PC-3 (cell line): ENCODE measurements around the gene KRR1. TPM values are rescaled to one million over a fixed set of nuclear protein-coding genes. Genes with fewer than 3 reads are reported as not detected.
"Not testable (repeated sequence)": the region's sequence is repeated elsewhere in the genome, so short reads cannot be mapped to it uniquely, and the experiment has no call there.

ENCODE experiments used
- ATAC-seq: fragments of 200-7000 bp; cut with Tn5 transposase; 2 replicates; pipeline ENCODE4 v1.9.1; 2020; ENCODE audit warnings: mild to moderate bottlenecking, moderate library complexity
- BruUV-seq: library from RNA; stranded (reverse); fragments of 400-500 nt; replicated peaks from 2 replicates; lab custom pipeline; 2021; lab: Mats Ljungman, UMichigan
- CTCF ChIA-PET: fragments of 300-600 bp; sonication (Branson Sonifier 250); formaldehyde crosslinking; loops from one replicate; lab custom pipeline; 2022; ENCODE audit warnings: antibody characterized with exemption; lab: Charles Lee
- POLR2A ChIA-PET: fragments of 300-600 bp; sonication (Branson Sonifier 250); formaldehyde crosslinking; loops from one replicate; lab custom pipeline; 2022; ENCODE audit warnings: antibody characterized with exemption; ENCODE audit not compliant: unreplicated experiment; lab: Charles Lee
- DNase-seq: peaks from one replicate; pipeline ENCODE4 v3.0.0-alpha.2; 2015
- H2AFZ ChIP-seq: fragments of 300-600 bp; sonication (generic); 2 replicates; pipeline ENCODE4 v1.6.0; 2016; ENCODE audit warnings: antibody characterized with exemption, low read length
- H3F3A ChIP-seq: fragments of 300-600 bp; sonication (generic); one replicate; pipeline ENCODE4 v1.6.0; 2017; ENCODE audit warnings: antibody characterized with exemption, low read length, control low read depth, mild to moderate bottlenecking; ENCODE audit not compliant: unreplicated experiment
- H3K27ac ChIP-seq: fragments of 300-600 bp; sonication (generic); 2 replicates; pipeline ENCODE4 v1.5.1; 2016; ENCODE audit warnings: mild to moderate bottlenecking, low read length
- H3K27me3 ChIP-seq: fragments of 300-600 bp; sonication (generic); 2 replicates; pipeline ENCODE4 v1.6.1; 2016; ENCODE audit warnings: low read length, mixed read lengths
- H3K36me3 ChIP-seq: fragments of 300-600 bp; sonication (generic); 2 replicates; pipeline ENCODE4 v1.6.1; 2016; ENCODE audit warnings: low read depth, mixed run types, low read length, mixed read lengths
- H3K4me1 ChIP-seq: fragments of 300-600 bp; sonication (generic); 2 replicates; pipeline ENCODE4 v1.5.1; 2016; ENCODE audit warnings: low read length; ENCODE audit not compliant: insufficient read depth
- H3K4me2 ChIP-seq: fragments of 300-600 bp; sonication (generic); 2 replicates; pipeline ENCODE4 v1.6.0; 2016; ENCODE audit warnings: low read length
- H3K4me3 ChIP-seq: fragments of 300-600 bp; sonication (generic); 2 replicates; pipeline ENCODE4 v1.5.1; 2016; ENCODE audit warnings: mild to moderate bottlenecking, low read length, mixed read lengths
- H3K79me2 ChIP-seq: fragments of 300-600 bp; sonication (generic); 2 replicates; pipeline ENCODE4 v1.6.1; 2017; ENCODE audit warnings: low read length, mixed read lengths
- H3K9ac ChIP-seq: fragments of 300-600 bp; sonication (generic); 2 replicates; pipeline ENCODE4 v1.6.0; 2016; ENCODE audit warnings: mild to moderate bottlenecking, low read length
- H3K9me2 ChIP-seq: fragments of 300-600 bp; sonication (generic); replicated peaks from 2 replicates; pipeline ENCODE4 v1.6.1; 2016; ENCODE audit warnings: mixed run types, low read length, mixed read lengths
- H3K9me3 ChIP-seq: fragments of 300-600 bp; sonication (generic); 2 replicates; pipeline ENCODE4 v1.6.1; 2016; ENCODE audit warnings: low read length, mixed read lengths
- H4K20me1 ChIP-seq: fragments of 300-600 bp; sonication (generic); 2 replicates; pipeline ENCODE4 v1.6.1; 2016; ENCODE audit warnings: low read length, mixed read lengths
- CTCF ChIP-seq: fragments of 300-600 bp; sonication (generic); conservative IDR thresholded peaks from 2 replicates; pipeline ENCODE4 v1.5.1; 2017; ENCODE audit warnings: antibody characterized with exemption, low read depth, mild to moderate bottlenecking, low read length
- EZH2 ChIP-seq: fragments of 300-600 bp; sonication (generic); IDR thresholded peaks from one replicate; pipeline ENCODE4 v1.6.1; 2017; ENCODE audit warnings: antibody characterized with exemption, mild to moderate bottlenecking, low read length; ENCODE audit not compliant: unreplicated experiment
- EZH2phosphoT487 ChIP-seq: fragments of 300-600 bp; sonication (generic); IDR thresholded peaks from 2 replicates; pipeline ENCODE4 v1.6.1; 2018; ENCODE audit warnings: mild to moderate bottlenecking, antibody characterized with exemption, low read length, borderline replicate concordance
- intact Hi-C: fragments of 100-400 bp; cut with micrococcal nuclease; formaldehyde crosslinking; loops from 2 replicates; pipeline ENCODE4 v1.9.0; 2023
- total RNA-seq: library from RNA; depleted of rRNA; stranded (reverse); fragments of >200 nt; gene quantifications from 2 replicates; pipeline ENCODE4 v1.2.3, GENCODE V29; 2014

The KRR1 gene
- total RNA-seq, 1 experiment from 2014 or later: 68.4 TPM

DNA sequence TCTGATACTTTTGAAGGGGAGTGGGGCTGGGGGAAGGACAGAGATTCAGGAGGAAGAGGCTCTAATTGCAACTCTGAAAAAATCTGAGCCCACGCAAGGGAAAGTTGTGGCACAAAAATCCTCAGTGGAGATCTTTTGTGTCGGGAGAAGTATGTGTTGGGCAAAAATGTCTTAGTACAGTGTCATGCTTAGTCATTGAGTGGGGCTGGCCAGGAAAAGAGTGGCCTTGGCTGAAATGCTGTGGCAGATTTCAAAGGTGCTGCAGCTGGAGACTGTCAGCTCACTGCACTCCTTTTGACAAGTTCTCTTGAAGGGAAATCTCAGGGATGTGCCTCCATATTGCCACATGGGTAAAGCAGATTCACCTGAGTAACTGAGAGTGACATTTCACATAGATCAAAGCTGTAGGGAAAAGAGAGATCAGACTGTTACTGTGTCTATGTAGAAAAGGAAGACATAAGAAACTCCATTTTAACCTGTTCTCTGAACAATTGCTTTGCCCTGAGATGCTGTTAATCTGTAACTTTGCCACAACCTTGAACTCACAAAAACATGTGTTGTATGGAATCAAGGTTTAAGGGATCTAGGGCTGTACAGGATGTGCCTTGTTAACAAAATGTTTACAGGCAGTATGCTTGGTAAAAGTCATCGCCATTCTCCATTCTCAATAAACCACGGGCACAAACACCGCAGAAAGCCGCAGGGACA, 66.8 kb downstream of the KRR1 start:
- intact Hi-C loops: loop anchor here (5.0 kb wide), 1 partner anchor 53 kb away; no protein-coding TSS in a partner anchor
- peaks cover 48% of the 10 kb centered on the region for H3K4me1 ChIP-seq
- H3F3A ChIP-seq: no peaks in the 10 kb centered on the region
- peak overlapping the region; percentile 51 for H3K27ac ChIP-seq
- H3K27me3 ChIP-seq: no peaks in the 10 kb centered on the region
- peak overlapping the region; percentile 75 for H2AFZ ChIP-seq
- ATAC-seq (peak; percentile 76), DNase-seq (peak; percentile 75)
- no peaks in the 10 kb centered on the region for H3K36me3 ChIP-seq
- no peak overlapping the region for H3K9ac ChIP-seq
- no peaks in the 10 kb centered on the region for H4K20me1 ChIP-seq
- no peaks in the 10 kb centered on the region for H3K79me2 ChIP-seq
- CTCF ChIA-PET: no interaction called here
- H3K4me2 ChIP-seq: peak overlapping the region; percentile 56
- no TSS peak for BruUV-seq
- POLR2A ChIA-PET: interaction anchor here (0.5 kb wide), 1 partner anchor 258 kb away, joined by 4 read pairs; no protein-coding TSS in a partner anchor
- no peaks in the 10 kb centered on the region for H3K9me3 ChIP-seq
- H3K4me3 ChIP-seq: no peak overlapping the region
- no peak for TF ChIP-seq EZH2phosphoT487
- no peak for TF ChIP-seq CTCF
- no peak for TF ChIP-seq EZH2
- H3K9me2 ChIP-seq: no peaks in the 10 kb centered on the region

GRCh38 chr12:75443709-75444108, 67.7 kb downstream of the KRR1 start:
- Histone ChIP-seq H3K9ac (no peak overlapping the region), H3K4me1 (peaks cover 46% of the 10 kb centered on the region), H3K4me2 (peak overlapping the region; percentile 56; the same call in 1 of the 2 replicates), H3K27me3 (no peaks in the 10 kb centered on the region), H2AFZ (no peak overlapping the region), H3K36me3 (no peaks in the 10 kb centered on the region), H3K9me2 (no peaks in the 10 kb centered on the region), H3K79me2 (no peaks in the 10 kb centered on the region), H3K9me3 (no peaks in the 10 kb centered on the region), H4K20me1 (no peaks in the 10 kb centered on the region), H3F3A (no peaks in the 10 kb centered on the region), H3K4me3 (no peak overlapping the region), H3K27ac (no peak overlapping the region)
- intact Hi-C loops: loop anchor here (5.0 kb wide), 1 partner anchor 54 kb away; no protein-coding TSS in a partner anchor
- CTCF ChIA-PET: no interaction called here
- POLR2A ChIA-PET: no interaction called here
- BruUV-seq: no TSS peak
- ATAC-seq: no peak
- no peak for TF ChIP-seq CTCF
- TF ChIP-seq EZH2: no peak
- no peak for TF ChIP-seq EZH2phosphoT487
- peak; percentile 36 for DNase-seq

- DNase-seq, H2AFZ ChIP-seq, H3K4me3 ChIP-seq, H3K27me3 ChIP-seq, H3K79me2 ChIP-seq, H3K9ac ChIP-seq, H3K9me2 ChIP-seq, BruUV-seq, H3K27ac ChIP-seq, ATAC-seq, H3K4me2 ChIP-seq, H3K36me3 ChIP-seq, H3F3A ChIP-seq, H4K20me1 ChIP-seq, POLR2A ChIA-PET, H3K9me3 ChIP-seq: not testable (repeated sequence)
- H3K4me1 ChIP-seq: peaks cover 33% of the 10 kb centered on the region
- intact Hi-C loops: loop anchor here (5.0 kb wide), 1 partner anchor 55 kb away; no protein-coding TSS in a partner anchor
- CTCF ChIA-PET: interaction anchor here (0.6 kb wide), 1 partner anchor 427 kb away, joined by 8 read pairs; no protein-coding TSS in a partner anchor
Measured at GRCh38 chr12:75442454-75442853, 69.0 kb downstream of the KRR1 start.

DNA sequence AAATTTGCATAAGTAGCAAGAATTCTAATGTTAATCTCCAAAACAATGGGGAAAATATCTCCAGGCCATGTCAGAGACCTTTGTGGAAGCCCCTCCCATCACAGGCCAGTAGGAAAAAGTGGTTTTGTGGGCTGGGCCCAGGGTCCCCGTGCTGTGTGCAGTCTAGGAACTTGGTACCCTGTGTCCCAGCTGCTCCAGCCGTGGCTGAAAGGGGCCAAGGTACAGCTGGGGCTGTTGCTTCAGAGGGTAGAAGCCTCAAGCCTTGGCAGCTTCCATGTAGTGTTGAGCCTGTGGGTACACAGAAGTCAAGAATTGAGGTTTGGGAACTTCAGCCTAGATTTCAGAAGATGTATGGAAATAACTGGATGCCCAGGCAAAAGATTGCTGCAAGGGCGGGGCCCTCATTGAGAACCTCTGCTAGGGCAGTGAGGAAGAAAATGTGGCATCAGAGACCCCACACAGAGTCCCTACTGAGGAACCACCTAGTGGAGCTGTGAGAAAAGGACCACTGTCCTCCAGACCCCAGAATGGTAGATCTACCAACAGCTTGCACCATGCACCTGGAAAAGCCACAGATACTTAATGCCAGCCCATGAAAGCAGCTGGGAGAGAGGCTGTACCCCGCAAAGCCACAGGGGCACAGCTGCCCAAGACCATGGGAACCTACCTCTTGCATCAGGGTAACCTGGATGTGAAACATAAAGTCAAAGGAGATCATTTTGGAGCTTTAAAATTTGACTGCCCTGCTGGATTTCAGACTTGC, 69.5 kb downstream of the KRR1 start:
- H3K4me3 ChIP-seq, ATAC-seq, H3K9ac ChIP-seq, BruUV-seq, H4K20me1 ChIP-seq, H2AFZ ChIP-seq, H3K27ac ChIP-seq, H3K36me3 ChIP-seq, H3K4me2 ChIP-seq, H3K27me3 ChIP-seq, H3K9me2 ChIP-seq, DNase-seq, H3K9me3 ChIP-seq, H3F3A ChIP-seq, POLR2A ChIA-PET, H3K79me2 ChIP-seq: not testable (repeated sequence)
- CTCF ChIA-PET: interaction anchor here (0.6 kb wide), 1 partner anchor 428 kb away, joined by 8 read pairs; no protein-coding TSS in a partner anchor
- intact Hi-C loops: loop anchor here (5.0 kb wide), 1 partner anchor 55 kb away; no protein-coding TSS in a partner anchor
- H3K4me1 ChIP-seq: peaks cover 29% of the 10 kb centered on the region
